C4-2B (cell line): ENCODE data around the gene DENND1A.

Experiments used
- H3K27ac ChIP-seq: fragments of 450-650 bp; 2 replicates; pipeline ENCODE4 v1.5.1; 2017
- CTCF ChIP-seq: fragments of 450-650 bp; conservative IDR thresholded peaks from 2 replicates; pipeline ENCODE4 v1.5.1; 2017; ENCODE audit warnings: mild to moderate bottlenecking
- ZFX ChIP-seq: fragments of 450-650 bp; IDR thresholded peaks from 2 replicates; pipeline ENCODE4 v1.6.1; 2017

The DENND1A gene

GRCh38 chr9:123724211-123724796 is 205.6 kb downstream of the DENND1A start:
- peak; percentile 24 for TF ChIP-seq CTCF
- TF ChIP-seq ZFX: no peak
- H3K27ac ChIP-seq: no peak overlapping the region

- H3K27ac ChIP-seq: no peak overlapping the region
- TF ChIP-seq ZFX: no peak
- TF ChIP-seq CTCF: no peak
These were observed 206.6 kb downstream of the DENND1A start for GRCh38 chr9:123723135-123723875.

- TF ChIP-seq CTCF: no peak
- no peak for TF ChIP-seq ZFX
- H3K27ac ChIP-seq: no peak overlapping the region
These were observed 207.5 kb downstream of the DENND1A start for GRCh38 chr9:123722378-123722777.

GRCh38 chr9:123718188-123718587 is 211.7 kb downstream of the DENND1A start:
- TF ChIP-seq ZFX: no peak
- no peak for TF ChIP-seq CTCF
- H3K27ac ChIP-seq: no peak overlapping the region

- TF ChIP-seq CTCF (no peak), ZFX (no peak)
- no peak overlapping the region for H3K27ac ChIP-seq
These were observed 212.2 kb downstream of the DENND1A start for GRCh38 chr9:123717581-123718175.

GRCh38 chr9:123716339-123716945 is 213.5 kb downstream of the DENND1A start:
- TF ChIP-seq CTCF (no peak), ZFX (no peak)
- H3K27ac ChIP-seq: no peak overlapping the region

- no peak overlapping the region for H3K27ac ChIP-seq
- TF ChIP-seq ZFX (no peak), CTCF (no peak)
These were observed 214.7 kb downstream of the DENND1A start for GRCh38 chr9:123715258-123715657.
